Smooth muscle cell (in vitro differentiated cells): ENCODE measurements around the gene ATP13A2. TPM values are rescaled to one million over a fixed set of nuclear protein-coding genes. Genes with fewer than 3 reads are reported as not detected.
A peak's percentile ranks its signal among the peaks of the same experiment; 100 is the strongest.

Experiments
- DNase-seq: peaks from one replicate; lab custom pipeline; 2025; ENCODE audit not compliant: unreplicated experiment; lab: John Stamatoyannopoulos, UW
- H2AFZ ChIP-seq: fragments of 200-600 bp; sonication (generic); 2 replicates; pipeline ENCODE4 v1.6.0; 2016; ENCODE audit warnings: antibody characterized with exemption, low read depth, mild to moderate bottlenecking
- H3F3A ChIP-seq: fragments of 200-600 bp; sonication (generic); 2 replicates; pipeline ENCODE4 v1.6.0; 2017; ENCODE audit warnings: antibody characterized with exemption, low read depth
- H3K27ac ChIP-seq: fragments of 200-600 bp; sonication (generic); 2 replicates; pipeline ENCODE4 v1.5.1; 2016; ENCODE audit warnings: low read depth, mild to moderate bottlenecking
- H3K27me3 ChIP-seq: fragments of 200-600 bp; sonication (generic); 2 replicates; pipeline ENCODE4 v1.6.1; 2016; ENCODE audit warnings: low read depth, mild to moderate bottlenecking
- H3K36me3 ChIP-seq: fragments of 200-600 bp; sonication (generic); 2 replicates; pipeline ENCODE4 v1.5.1; 2016; ENCODE audit warnings: low read depth
- H3K4me1 ChIP-seq: fragments of 200-600 bp; sonication (generic); 2 replicates; pipeline ENCODE4 v1.5.1; 2016; ENCODE audit warnings: low read depth
- H3K4me2 ChIP-seq: fragments of 200-600 bp; sonication (generic); 2 replicates; pipeline ENCODE4 v1.6.0; 2016; ENCODE audit warnings: mild to moderate bottlenecking
- H3K4me3 ChIP-seq: fragments of 200-600 bp; sonication (generic); 2 replicates; pipeline ENCODE4 v1.5.1; 2016; ENCODE audit warnings: mild to moderate bottlenecking
- H3K79me2 ChIP-seq: fragments of 200-600 bp; sonication (generic); 2 replicates; pipeline ENCODE4 v1.6.0; 2016; ENCODE audit warnings: low read depth, mild to moderate bottlenecking
- H3K9ac ChIP-seq: fragments of 200-600 bp; sonication (generic); 2 replicates; pipeline ENCODE4 v1.6.0; 2016; ENCODE audit warnings: low read depth
- H3K9me3 ChIP-seq: fragments of 200-600 bp; sonication (generic); replicated peaks from 2 replicates; pipeline ENCODE4 v1.5.1; 2016; ENCODE audit warnings: low read depth
- H4K20me1 ChIP-seq: fragments of 200-600 bp; sonication (generic); 2 replicates; pipeline ENCODE4 v1.6.0; 2016; ENCODE audit warnings: low read depth
- WGBS: methylation state at CpG from one replicate; pipeline ENCODE4 v1.1.7; 2016; ENCODE audit warnings: low lambda C conversion rate; 5-methylcytosine and 5-hydroxymethylcytosine counted together
- polyA plus RNA-seq: library from polyadenylated mRNA; unstranded; fragments of >200 nt; fragmentation: Nextera tagmentation; extraction: Ambion mirVana; gene quantifications from 2 replicates; pipeline ENCODE4 v1.2.1, GENCODE V29; 2016
- total RNA-seq: library from RNA; depleted of rRNA; stranded (reverse); fragments of >200 nt; gene quantifications from 2 replicates; pipeline ENCODE4 v1.2.3, GENCODE V29; 2014
- TF ChIP-seq, protein P1 (sequence below): fragments of 200-600 bp; sonication (generic); IDR thresholded peaks from 2 replicates; pipeline ENCODE4 v1.5.1; 2017; ENCODE audit warnings: borderline replicate concordance, mild to moderate bottlenecking, antibody characterized with exemption; ENCODE audit not compliant: insufficient read depth, poor library complexity, severe bottlenecking

ATP13A2 gene
- total and polyA plus RNA-seq, 2 experiments from 2014 or later: 27.7 to 42.3 TPM

- Histone ChIP-seq H3K4me2 (no peak overlapping the region), H3F3A (peaks cover 18% of the 10 kb centered on the region), H3K27ac (no peak overlapping the region), H3K36me3 (no peaks in the 10 kb centered on the region), H3K79me2 (no peaks in the 10 kb centered on the region), H3K4me1 (no peaks in the 10 kb centered on the region), H3K27me3 (no peaks in the 10 kb centered on the region), H4K20me1 (no peaks in the 10 kb centered on the region), H3K9ac (no peak overlapping the region), H2AFZ (no peak overlapping the region), H3K9me3 (no peaks in the 10 kb centered on the region), H3K4me3 (no peak overlapping the region)
- 97% methylated on average over 7 of the region's 7 CpGs for WGBS
- TF ChIP-seq, protein P1, sequence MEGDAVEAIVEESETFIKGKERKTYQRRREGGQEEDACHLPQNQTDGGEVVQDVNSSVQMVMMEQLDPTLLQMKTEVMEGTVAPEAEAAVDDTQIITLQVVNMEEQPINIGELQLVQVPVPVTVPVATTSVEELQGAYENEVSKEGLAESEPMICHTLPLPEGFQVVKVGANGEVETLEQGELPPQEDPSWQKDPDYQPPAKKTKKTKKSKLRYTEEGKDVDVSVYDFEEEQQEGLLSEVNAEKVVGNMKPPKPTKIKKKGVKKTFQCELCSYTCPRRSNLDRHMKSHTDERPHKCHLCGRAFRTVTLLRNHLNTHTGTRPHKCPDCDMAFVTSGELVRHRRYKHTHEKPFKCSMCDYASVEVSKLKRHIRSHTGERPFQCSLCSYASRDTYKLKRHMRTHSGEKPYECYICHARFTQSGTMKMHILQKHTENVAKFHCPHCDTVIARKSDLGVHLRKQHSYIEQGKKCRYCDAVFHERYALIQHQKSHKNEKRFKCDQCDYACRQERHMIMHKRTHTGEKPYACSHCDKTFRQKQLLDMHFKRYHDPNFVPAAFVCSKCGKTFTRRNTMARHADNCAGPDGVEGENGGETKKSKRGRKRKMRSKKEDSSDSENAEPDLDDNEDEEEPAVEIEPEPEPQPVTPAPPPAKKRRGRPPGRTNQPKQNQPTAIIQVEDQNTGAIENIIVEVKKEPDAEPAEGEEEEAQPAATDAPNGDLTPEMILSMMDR: no peak
- no peak for DNase-seq
These were observed 5.7 kb upstream of the ATP13A2 start for GRCh38 chr1:17017435-17017834.

GRCh38 chr1:17016317-17016661 lies 4.6 kb upstream of the ATP13A2 start:
- Histone ChIP-seq H3K4me1 (peaks cover 3% of the 10 kb centered on the region), H4K20me1 (no peaks in the 10 kb centered on the region), H3K79me2 (no peaks in the 10 kb centered on the region), H3K27ac (peak overlapping the region; percentile 69), H3K9ac (no peak overlapping the region), H3K9me3 (no peaks in the 10 kb centered on the region), H3K36me3 (no peaks in the 10 kb centered on the region), H3F3A (peaks cover 18% of the 10 kb centered on the region), H3K4me2 (no peak overlapping the region), H3K27me3 (no peaks in the 10 kb centered on the region), H2AFZ (no peak overlapping the region), H3K4me3 (no peak overlapping the region)
- no peak for DNase-seq
- TF ChIP-seq, protein P1: no peak
- 17% methylated on average over 5 of the region's 5 CpGs for WGBS

DNA sequence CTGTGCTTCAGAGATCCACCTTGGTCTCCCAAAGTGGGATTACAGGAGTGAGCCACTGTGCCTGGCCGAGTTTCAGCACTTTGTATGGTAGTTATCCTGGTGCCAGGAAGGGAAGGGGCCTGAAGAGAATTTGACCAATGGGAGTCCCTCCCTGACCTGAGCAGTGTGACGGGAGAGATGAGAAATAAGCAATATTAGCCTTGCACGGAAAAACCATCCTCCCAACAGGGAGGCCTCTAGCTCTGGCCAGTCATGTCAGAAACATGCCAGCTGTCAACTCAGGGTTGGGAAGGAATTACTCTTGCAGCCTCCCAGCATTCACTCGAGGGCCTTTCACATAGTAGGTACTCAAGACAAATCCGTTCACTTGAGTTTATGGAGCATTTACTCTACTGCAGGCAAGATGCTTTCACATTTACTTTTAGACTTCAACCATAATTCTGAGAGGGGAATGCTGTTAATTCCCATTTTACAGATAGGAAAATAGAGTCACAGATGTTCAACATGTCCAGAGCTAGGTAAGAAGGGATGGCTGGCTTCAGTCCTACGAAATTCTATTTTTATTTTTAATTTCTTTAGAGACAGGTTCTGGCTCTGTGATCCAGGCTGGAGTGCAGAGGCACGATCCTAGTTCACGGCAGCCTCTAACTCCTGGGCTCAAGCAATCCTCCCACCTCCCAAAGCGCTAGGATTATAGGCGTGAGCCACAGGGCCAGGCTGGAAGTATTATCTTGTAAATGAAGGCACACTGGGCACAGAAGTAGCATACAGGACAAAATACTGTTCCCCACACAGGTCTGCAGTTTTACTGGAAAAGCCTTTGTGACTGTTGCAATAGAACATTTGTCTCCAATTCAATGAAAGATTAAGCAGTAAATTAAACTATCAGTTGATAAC lies 3.2 kb upstream of the ATP13A2 start:
- Histone ChIP-seq H3K36me3 (no peaks in the 10 kb centered on the region), H3K4me2 (no peak overlapping the region), H3K79me2 (no peaks in the 10 kb centered on the region), H2AFZ (no peak overlapping the region), H3K4me3 (no peak overlapping the region), H3K9ac (no peak overlapping the region), H3K9me3 (no peaks in the 10 kb centered on the region), H3F3A (peaks cover 18% of the 10 kb centered on the region), H3K4me1 (peaks cover 3% of the 10 kb centered on the region), H3K27me3 (no peaks in the 10 kb centered on the region), H3K27ac (no peak overlapping the region), H4K20me1 (peaks cover 9% of the 10 kb centered on the region)
- DNase-seq: no peak
- 61% methylated on average over 10 of the region's 10 CpGs for WGBS
- TF ChIP-seq, protein P1: no peak
